LNCAP (cell line): ENCODE measurements around the gene SNX30.

ENCODE experiments used
- CTCF ChIP-seq: fragments of 450-650 bp; IDR thresholded peaks from 2 replicates; pipeline ENCODE4 v1.5.1; 2017; ENCODE audit warnings: mild to moderate bottlenecking

SNX30 gene

GRCh38 chr9:112795921-112796320 lies 45.4 kb downstream of the SNX30 start:
- no peak for TF ChIP-seq CTCF

- no peak for TF ChIP-seq CTCF
Observed at GRCh38 chr9:112796485-112796884, 45.9 kb downstream of the SNX30 start.

GRCh38 chr9:112809351-112809848 lies 58.8 kb downstream of the SNX30 start:
- TF ChIP-seq CTCF: no peak

GRCh38 chr9:112809906-112810305 lies 59.3 kb downstream of the SNX30 start:
- TF ChIP-seq CTCF: no peak

- TF ChIP-seq CTCF: no peak
Observed at GRCh38 chr9:112810696-112811490, 60.3 kb downstream of the SNX30 start.

- TF ChIP-seq CTCF: no peak
Observed at GRCh38 chr9:112811518-112811917, 61.0 kb downstream of the SNX30 start.

GRCh38 chr9:112815868-112816267 lies 65.3 kb downstream of the SNX30 start:
- no peak for TF ChIP-seq CTCF

GRCh38 chr9:112817860-112818203 lies 67.3 kb downstream of the SNX30 start:
- TF ChIP-seq CTCF: no peak
